Measurements from ENCODE around the gene GPR4.

DNA sequence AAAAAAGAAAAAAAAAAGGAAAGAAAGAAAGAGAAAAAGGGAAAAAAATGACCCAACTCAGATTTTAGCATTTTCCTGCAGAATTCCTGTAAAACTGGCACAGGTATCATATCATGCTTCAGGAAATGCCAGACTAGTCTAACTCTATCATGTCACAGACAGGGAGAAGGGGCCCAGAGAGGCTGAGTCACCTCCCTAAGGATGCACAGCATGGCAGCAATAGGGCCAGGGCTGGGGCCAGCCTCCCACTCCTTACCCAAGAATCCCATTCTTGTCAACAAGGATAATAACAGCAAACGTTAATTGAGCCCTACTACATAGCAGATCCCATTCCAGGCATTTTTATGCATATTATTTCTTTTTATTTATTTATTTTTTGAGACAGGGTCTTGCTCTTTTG lies 8.5 kb downstream of the GPR4 start:
- no peak for TF ChIP-seq POLR2AphosphoS5 (IDR thresholded peaks at IDR 0.05; ENCODE audit: low read depth, low read length)
- no peak for TF ChIP-seq TAF1 (IDR thresholded peaks at IDR 0.05; ENCODE audit: borderline replicate concordance, insufficient read depth, low read length)
